Heart right ventricle (tissue), 16 donors: ENCODE data around the gene OR5H2. TPM values are rescaled to one million over a fixed set of nuclear protein-coding genes. Genes with fewer than 3 reads are reported as not detected.
"Not testable (repeated sequence)": the region's sequence is repeated elsewhere in the genome, so short reads cannot be mapped to it uniquely, and the experiment has no call there.

Experiments
- ATAC-seq, 8 donors: fragments of 200-7000 bp; cut with Tn5 transposase; one replicate each; pipeline ENCODE4 v1.9.1; 2020; ENCODE audit warnings: mild to moderate bottlenecking in 8 of 8, moderate library complexity in 8 of 8, moderate number of reproducible peaks in 1 of 8
- DNase-seq, 2 donors: peaks; one replicate each; pipeline ENCODE4 v3.0.0-alpha.2; 2020
- H3K27ac ChIP-seq, 10 donors: fragments of 200-600 bp; sonication (generic) in 2 of 10; one replicate each; pipeline versions ENCODE4 v1.5.0 to v1.8.0; 2020 to 2022; ENCODE audit warnings: mild to moderate bottlenecking in 3 of 10
- H3K27me3 ChIP-seq, 7 donors: fragments of 200-600 bp; one replicate each; pipeline ENCODE4 v1.8.0; 2021 to 2022; ENCODE audit warnings: mild to moderate bottlenecking in 2 of 7
- H3K36me3 ChIP-seq, 9 donors: fragments of 200-600 bp; sonication (generic) in 1 of 9; one replicate each; pipeline versions ENCODE4 v1.5.0 to v1.8.0; 2020 to 2022; ENCODE audit warnings: mild to moderate bottlenecking in 2 of 9
- H3K4me1 ChIP-seq, 9 donors: fragments of 200-600 bp; sonication (generic) in 1 of 9; one replicate each; pipeline versions ENCODE4 v1.5.0 to v1.8.0; 2020 to 2022; ENCODE audit warnings: mild to moderate bottlenecking in 4 of 9
- H3K4me3 ChIP-seq, 10 donors: fragments of 200-600 bp; sonication (generic) in 2 of 10; one replicate each; pipeline versions ENCODE4 v1.5.0 to v1.8.0; 2020 to 2022; ENCODE audit warnings: mild to moderate bottlenecking in 7 of 10, moderate library complexity in 2 of 10
- H3K9me3 ChIP-seq, 11 donors: fragments of 200-600 bp in 10 of 11; sonication (generic) in 2 of 11; one replicate each; pipeline versions ENCODE4 v1.5.0 to v1.8.0; 2013 to 2022; ENCODE audit warnings: mild to moderate bottlenecking in 2 of 11, control low read depth in 1 of 11, moderate library complexity in 1 of 11
- WGBS, 2 donors: extraction: QIAGEN DNeasy Blood & Tissue Kit; methylation state at CpG; one replicate each; pipeline ENCODE4 v1.1.7; 2013; ENCODE audit warnings: inconsistent platforms in 1 of 2; 5-methylcytosine and 5-hydroxymethylcytosine counted together
- intact Hi-C, 10 donors: fragments of 100-400 bp; cut with DNase I; formaldehyde crosslinking; loops; one replicate each; pipeline versions ENCODE4 v1.11.1 to v1.14.2; 2022
- polyA plus RNA-seq, 2 donors: library from polyadenylated mRNA; stranded (reverse); fragments of 200-250 nt; gene quantifications; one replicate each; pipeline ENCODE4 v1.2.3, GENCODE V29; 2013
- total RNA-seq, 10 donors: library from RNA; stranded (reverse); fragmentation: NEBNext Ultra II Directional in 3 of 10; extraction: Animal tissue kit (Norgen Biotek cat#: 25700) in 3 of 10; gene quantifications; one replicate each; pipeline versions ENCODE4 v1.2.1 to v1.2.4, GENCODE V29; 2021 to 2023
- TF ChIP-seq, protein P1 (sequence below), 9 donors: fragments of 200-600 bp; sonication (generic) in 2 of 9; IDR thresholded peaks; one replicate each; pipeline versions ENCODE4 v1.5.0 to v1.8.0; 2021 to 2022; ENCODE audit warnings: antibody characterized with exemption in 9 of 9, mild to moderate bottlenecking in 5 of 9, moderate library complexity in 1 of 9
- donor health status: Arrhythmogenic right ventricular cardiomyopathy.
- donor health status: ischemic (EF 13 %, LVEDD 7.1; RV severe dilation, severe dysfunction).
- donor health status: healthy with polysubstance abuse.
- donor health status: DM: no; HTN: yes; CAD: no.
- donor health status: DM: no; HTN: no; CAD: no.
- donor health status: ischemic (EF 25% LVEDD 6.9; RV normal size, moderate dysfunction).
- donor health status: ischemic (EF 25% LVEDD 5.7; RV mildly dilated, moderate dysfunction).
- donor health status: healthy.
- donor health status: DM: yes; HTN: yes; CAD: no.
- donor health status: Ischemic cardiomyopathy.
- donor health status: ischemic (EF 35%, LVEDD 5.7; RV mildly dilated, moderate dysfunction).
- donor health status: nonischemic (EF 11% LVEDD 7.7; RV severe dilation, severe dysfunction).
- donor health status: DM: yes; HTN: yes; CAD: no.
- donor health status: PGD.
- donor health status: ischemic (EF 29% LVEDD 5.4; RV normal size, mild dysfunction).
- donor health status: nonischemic (EF 23%, LVEDD 6.1; RV moderate dilation, normal function).

The OR5H2 gene
- total and polyA plus RNA-seq, 12 donors = not detected

DNA sequence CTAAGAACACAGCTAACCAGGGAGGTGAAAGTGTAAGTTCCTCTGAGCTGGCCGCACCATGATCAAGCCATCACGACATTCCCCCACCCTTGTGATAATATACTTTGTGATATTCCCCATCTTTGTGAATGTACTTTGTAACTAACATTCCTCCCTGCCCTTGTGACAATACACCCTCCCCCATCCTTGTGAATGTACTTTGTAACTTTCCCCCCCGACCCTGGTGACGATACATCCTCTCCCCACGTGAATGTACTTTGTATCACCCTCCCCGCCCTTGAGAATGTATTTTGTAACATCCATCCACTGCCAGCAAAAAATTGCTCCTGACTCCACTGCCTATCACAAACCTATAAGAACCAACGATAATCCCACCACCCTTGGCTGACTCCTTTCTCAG is 38.5 kb upstream of the OR5H2 start:
- no peak overlapping the region for H3K27ac ChIP-seq
- DNase-seq (no peak), ATAC-seq (no peak)
- no peaks in the 10 kb centered on the region for H3K9me3 ChIP-seq
- intact Hi-C loops = no loop called here
- no peaks in the 10 kb centered on the region for H3K4me1 ChIP-seq
- 47 to 59% methylated on average over 7 of the region's 7 CpGs for WGBS, 2 donors
- H3K27me3 ChIP-seq = no peaks in the 10 kb centered on the region
- H3K36me3 ChIP-seq = no peaks in the 10 kb centered on the region
- TF ChIP-seq, protein P1, sequence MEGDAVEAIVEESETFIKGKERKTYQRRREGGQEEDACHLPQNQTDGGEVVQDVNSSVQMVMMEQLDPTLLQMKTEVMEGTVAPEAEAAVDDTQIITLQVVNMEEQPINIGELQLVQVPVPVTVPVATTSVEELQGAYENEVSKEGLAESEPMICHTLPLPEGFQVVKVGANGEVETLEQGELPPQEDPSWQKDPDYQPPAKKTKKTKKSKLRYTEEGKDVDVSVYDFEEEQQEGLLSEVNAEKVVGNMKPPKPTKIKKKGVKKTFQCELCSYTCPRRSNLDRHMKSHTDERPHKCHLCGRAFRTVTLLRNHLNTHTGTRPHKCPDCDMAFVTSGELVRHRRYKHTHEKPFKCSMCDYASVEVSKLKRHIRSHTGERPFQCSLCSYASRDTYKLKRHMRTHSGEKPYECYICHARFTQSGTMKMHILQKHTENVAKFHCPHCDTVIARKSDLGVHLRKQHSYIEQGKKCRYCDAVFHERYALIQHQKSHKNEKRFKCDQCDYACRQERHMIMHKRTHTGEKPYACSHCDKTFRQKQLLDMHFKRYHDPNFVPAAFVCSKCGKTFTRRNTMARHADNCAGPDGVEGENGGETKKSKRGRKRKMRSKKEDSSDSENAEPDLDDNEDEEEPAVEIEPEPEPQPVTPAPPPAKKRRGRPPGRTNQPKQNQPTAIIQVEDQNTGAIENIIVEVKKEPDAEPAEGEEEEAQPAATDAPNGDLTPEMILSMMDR (IDR thresholded peaks at IDR 0.05) = no peak
- no peak overlapping the region for H3K4me3 ChIP-seq

DNA sequence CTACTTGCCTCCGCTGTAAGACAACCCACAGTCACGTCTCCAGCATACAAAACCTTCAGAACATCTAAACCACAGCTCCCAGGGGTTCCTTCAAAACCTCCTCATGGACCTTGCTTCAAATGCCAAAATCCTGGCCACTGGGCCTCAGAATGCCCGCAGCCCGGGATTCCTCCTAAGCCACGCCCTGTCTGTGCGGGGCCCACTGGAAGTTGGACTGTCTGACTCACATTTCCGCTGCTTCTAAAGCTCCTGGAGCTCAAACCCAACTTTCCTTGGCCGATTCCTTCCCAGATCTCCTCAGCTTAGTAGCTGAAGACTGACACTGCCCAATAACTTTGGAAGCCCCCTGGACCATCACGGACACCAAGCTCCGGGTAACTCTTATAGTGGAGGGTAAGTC is 36.2 kb upstream of the OR5H2 start:
- ATAC-seq (no peak), DNase-seq (no peak)
- Histone ChIP-seq H3K27ac (no peak overlapping the region), H3K9me3 (peaks cover 0 to 4% (median 0%) of the 10 kb centered on the region in 11 donors), H3K27me3 (no peaks in the 10 kb centered on the region), H3K4me3 (no peak overlapping the region), H3K4me1 (no peaks in the 10 kb centered on the region), H3K36me3 (no peaks in the 10 kb centered on the region)
- TF ChIP-seq, protein P1 (IDR thresholded peaks at IDR 0.05) = no peak
- intact Hi-C loops = no loop called here
- WGBS, 2 donors = 87 to 88% methylated on average over 10 of the region's 10 CpGs

- not testable (repeated sequence) for ATAC-seq
- 59 to 70% methylated on average over 5 of the region's 5 CpGs for WGBS, 2 donors
Measured at GRCh38 chr3:98256026-98256425, 26.3 kb upstream of the OR5H2 start.

GRCh38 chr3:98259707-98260106 is 22.6 kb upstream of the OR5H2 start:
- TF ChIP-seq, protein P1 (IDR thresholded peaks at IDR 0.05) = no peak
- no peak for ATAC-seq
- 46 to 68% methylated on average over 2 of the region's 2 CpGs for WGBS, 2 donors

More at GRCh38 chr3:98256026-98256425, 26.3 kb upstream of the OR5H2 start:
- H3K27ac ChIP-seq, H3K4me1 ChIP-seq, H3K27me3 ChIP-seq, DNase-seq, intact Hi-C loops, H3K4me3 ChIP-seq, H3K36me3 ChIP-seq: not testable (repeated sequence)
- peaks cover 0 to 38% (median 2%) of the 10 kb centered on the region in 11 donors for H3K9me3 ChIP-seq

GRCh38 chr3:98262046-98262445 is 20.3 kb upstream of the OR5H2 start:
- 53 to 69% methylated on average over 2 of the region's 2 CpGs for WGBS, 2 donors
- DNase-seq = no peak
- no peak overlapping the region for H3K27ac ChIP-seq
- intact Hi-C loops = no loop called here
- TF ChIP-seq, protein P1 (IDR thresholded peaks at IDR 0.05) = no peak
- H3K36me3 ChIP-seq = no peaks in the 10 kb centered on the region
- peaks cover 0 to 16% (median under 1%) of the 10 kb centered on the region in 11 donors for H3K9me3 ChIP-seq
- no peak overlapping the region for H3K4me3 ChIP-seq
- no peaks in the 10 kb centered on the region for H3K27me3 ChIP-seq
- H3K4me1 ChIP-seq = no peaks in the 10 kb centered on the region
- ATAC-seq = no peak

More at GRCh38 chr3:98259707-98260106, 22.6 kb upstream of the OR5H2 start:
- Histone ChIP-seq H3K4me1 (no peaks in the 10 kb centered on the region), H3K4me3 (no peak overlapping the region), H3K27me3 (no peaks in the 10 kb centered on the region), H3K9me3 (peaks cover 0 to 21% (median 2%) of the 10 kb centered on the region in 11 donors), H3K36me3 (no peaks in the 10 kb centered on the region), H3K27ac (no peak overlapping the region)
- intact Hi-C loops = no loop called here
- DNase-seq = no peak
